Mesenteric fat pad (tissue), 1 donor: ENCODE results near the gene TEX261. TPM values are rescaled to one million over a fixed set of nuclear protein-coding genes. Genes with fewer than 3 reads are reported as not detected.
"Not testable (repeated sequence)": the region's sequence is repeated elsewhere in the genome, so short reads cannot be mapped to it uniquely, and the experiment has no call there.

ENCODE experiments used
- DNase-seq: peaks from one replicate; pipeline ENCODE4 v3.0.0-alpha.2; 2020; ENCODE audit warnings: low spot score
- long read RNA-seq: library from polyadenylated mRNA; unstranded; transcript quantifications from one replicate; pipeline ENCODE4 v2.0.0, GENCODE V29; 2020
- total RNA-seq: library from RNA; stranded (reverse); fragmentation: NEBNext Ultra II Directional; extraction: Animal tissue kit (Norgen Biotek cat#: 25700); gene quantifications from one replicate; pipeline ENCODE4 v1.2.1, GENCODE V29; 2021
- donor health status: DM: yes; HTN: yes; CAD: no.

Gene TEX261
- total RNA-seq: 86.8 TPM
- long read RNA-seq, transcript TEX261-201 (6 exons, 3,441 nt): major isoform, 13 of 49 reads
- long read RNA-seq, partial matches to known transcripts: 6 of 49 reads
- long read RNA-seq, other reads (novel, unspliced or antisense): 30 of 49 reads

DNA sequence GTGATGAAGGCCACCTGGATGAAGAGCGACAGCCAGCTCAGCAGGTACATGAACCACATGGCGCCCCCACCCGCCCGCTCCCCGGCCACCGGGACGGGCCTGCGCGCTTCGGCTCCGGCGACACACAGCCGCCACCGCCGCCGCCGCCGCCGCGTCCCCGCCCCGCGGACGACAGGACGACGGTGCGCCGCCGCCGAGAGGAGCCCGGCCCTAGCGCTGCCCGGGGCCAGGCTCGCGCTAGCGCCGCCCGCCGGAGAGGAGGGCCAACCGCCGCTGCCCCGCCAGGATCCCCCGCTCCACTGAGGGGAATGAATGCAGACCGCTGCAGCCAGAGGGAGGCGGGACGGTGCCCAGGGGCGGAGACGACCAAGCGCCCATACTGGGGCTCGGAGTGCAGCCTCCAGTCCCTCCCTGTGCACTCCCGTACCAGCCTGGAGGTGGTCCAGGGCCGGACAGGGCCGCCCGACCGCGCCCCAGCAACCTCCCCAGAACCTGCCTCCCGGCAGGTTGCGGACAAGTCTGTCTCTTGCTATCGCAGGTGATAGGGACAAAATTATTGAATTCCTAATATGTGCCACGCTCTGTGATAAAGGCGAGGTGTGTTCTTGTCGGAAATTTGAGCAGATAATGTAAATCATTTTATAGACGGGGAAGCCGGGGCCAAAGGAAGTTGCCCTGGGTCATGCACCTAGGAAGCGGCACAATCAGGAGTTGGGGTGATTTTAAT lies at the start of gene TEX261:
Gene TEX261 (minus strand): TSS at position 175 of the 727 bp plus-strand sequence. CDS start 116 bp downstream, at position 59.
- DNase-seq: peak; percentile 97

DNA sequence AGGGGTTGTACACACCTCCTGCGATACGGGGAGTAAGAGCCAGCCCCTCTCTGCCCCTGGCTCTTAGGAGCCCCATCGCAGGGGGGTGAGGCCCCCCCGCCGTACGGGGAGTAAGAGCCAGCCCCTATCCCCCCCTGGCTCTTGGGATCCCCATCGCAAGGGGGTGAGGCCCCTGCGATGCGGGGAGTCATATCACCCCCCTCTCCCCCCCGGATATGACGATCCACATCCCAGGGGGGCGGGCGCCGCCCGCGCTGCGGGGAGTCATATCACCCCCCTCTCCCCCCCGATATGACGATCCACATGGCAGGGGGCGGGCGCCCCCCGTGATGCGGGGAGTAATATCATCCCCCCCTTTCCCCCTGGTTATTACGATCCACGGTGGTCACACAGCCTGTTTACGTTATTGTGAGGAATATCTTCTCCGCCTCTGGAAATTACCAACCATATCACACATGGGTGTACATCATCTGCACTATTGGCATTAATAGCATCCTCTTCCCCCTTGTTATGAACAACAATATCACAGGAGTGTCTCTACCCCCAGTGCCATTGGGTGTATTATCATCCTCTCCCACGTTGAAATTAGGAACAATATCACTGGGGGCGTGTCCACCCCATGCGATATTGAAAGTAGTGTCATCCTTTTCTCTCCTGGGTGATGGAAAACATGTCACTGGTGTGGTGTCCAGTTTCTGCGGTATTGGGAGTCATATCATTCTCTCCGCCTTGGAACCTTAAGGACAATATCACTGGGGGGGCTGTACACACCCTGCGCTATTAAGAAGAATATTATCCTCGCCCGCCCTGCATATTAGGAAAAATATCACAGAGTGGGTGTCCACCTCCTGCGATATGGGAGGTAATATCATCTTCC lies 49.1 kb upstream of the TEX261 start:
- DNase-seq: no peak

DNA sequence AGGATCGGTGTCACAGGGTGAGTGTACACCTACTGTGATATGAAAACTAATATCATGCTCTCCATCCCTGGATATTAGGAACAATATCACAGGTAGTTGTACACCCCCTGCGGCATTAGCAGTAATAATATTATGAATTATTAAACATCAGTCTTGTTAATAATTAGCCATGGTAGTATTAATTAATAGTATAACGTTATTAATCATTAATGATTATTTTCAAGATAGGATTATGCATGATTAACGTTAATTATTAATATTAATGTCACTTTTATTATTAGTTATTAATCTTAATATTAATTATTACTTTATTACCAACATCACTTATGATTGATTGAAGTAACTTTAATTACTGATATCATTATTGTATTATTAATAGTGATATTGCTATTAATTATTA lies 47.6 kb upstream of the TEX261 start:
- DNase-seq: no peak

DNA sequence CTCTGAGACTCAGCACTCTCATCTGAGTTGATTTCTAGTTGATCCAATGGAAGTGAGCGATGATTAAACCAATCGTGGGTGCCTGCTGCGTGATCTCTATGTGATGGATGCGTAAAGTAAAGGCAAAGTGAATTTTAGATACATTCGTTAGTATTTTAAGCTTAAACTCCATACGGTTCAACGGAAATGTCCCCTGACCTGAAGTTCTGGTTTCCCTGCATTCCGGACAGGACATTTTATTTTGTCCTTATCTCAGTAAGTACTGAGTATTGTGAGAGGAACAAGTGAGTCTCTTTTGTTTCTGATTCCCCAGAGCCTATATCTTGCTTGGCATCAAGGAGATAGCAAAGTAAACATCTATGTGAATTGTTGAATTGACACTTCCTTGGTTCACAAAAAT lies 41.6 kb upstream of the TEX261 start:
- not testable (repeated sequence) for DNase-seq

DNA sequence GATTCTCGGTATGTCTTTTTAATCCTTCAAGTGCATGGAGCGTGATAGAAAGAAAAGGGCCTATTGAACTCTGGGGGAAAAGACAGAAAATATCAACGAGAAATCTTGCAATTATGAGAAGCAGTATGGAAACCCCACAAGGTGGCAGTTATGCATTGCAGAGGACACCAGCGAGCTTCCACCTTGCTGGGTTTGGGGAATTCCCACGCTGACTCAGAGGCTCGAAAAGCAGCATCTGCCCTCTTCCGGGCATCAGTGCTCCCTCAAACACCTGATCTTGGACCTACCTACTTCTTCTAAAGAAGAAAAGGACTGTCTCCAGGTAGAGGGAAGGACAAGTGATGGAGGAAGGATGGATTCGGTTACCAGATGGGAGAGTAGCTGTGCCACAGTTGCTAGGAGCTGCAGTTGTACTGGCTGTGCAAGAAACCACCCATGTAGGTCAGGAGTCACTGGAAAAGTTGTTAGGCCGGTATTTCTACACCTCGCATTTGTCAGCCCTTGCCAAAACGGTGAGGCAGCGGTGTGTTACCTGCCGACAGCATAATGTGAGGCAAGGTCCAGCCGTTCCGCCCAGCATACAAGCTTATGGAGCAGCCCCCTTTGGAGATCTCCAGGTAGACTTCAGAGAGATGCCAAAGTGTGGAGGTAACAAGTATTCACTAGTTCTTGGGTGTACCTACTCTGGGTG lies 29.0 kb upstream of the TEX261 start:
- DNase-seq: not testable (repeated sequence)

DNA sequence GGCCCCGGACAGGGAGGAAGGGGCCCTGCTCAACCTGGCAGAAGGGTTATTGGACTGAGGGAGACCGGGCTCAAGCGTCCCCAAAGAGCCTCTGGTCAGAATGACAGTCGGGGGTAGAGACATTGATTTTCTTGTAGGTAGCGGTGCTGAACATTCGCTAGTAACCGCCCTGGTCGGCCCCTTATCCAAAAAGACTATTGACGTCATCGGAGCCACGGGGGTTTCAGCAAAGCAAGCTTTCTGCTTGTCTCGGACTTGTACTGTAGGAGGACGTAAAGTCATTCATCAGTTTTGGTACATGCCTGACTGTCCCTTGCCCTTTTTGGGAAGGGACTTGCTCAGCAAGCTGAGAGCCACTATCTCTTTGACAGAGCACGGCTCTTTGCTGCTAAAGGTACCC lies 26.7 kb upstream of the TEX261 start:
- not testable (repeated sequence) for DNase-seq

DNA sequence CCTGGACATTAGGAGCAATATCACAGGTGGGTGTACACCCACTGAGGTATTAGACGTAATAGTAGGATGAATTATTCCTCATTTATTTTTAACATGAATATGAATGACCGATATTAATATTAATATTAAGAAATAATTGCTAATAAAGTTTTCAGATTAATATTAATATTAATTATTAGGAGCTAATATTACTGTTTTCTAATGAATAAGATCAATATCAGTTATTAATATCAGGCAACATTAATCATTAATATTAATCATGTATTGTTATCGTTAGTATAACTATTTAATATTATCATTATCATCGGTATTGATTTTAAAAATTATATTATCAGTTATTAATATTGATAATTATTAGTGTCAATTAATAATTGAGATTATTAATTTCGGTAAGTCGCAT lies 25.3 kb upstream of the TEX261 start:
- DNase-seq: not testable (repeated sequence)

DNA sequence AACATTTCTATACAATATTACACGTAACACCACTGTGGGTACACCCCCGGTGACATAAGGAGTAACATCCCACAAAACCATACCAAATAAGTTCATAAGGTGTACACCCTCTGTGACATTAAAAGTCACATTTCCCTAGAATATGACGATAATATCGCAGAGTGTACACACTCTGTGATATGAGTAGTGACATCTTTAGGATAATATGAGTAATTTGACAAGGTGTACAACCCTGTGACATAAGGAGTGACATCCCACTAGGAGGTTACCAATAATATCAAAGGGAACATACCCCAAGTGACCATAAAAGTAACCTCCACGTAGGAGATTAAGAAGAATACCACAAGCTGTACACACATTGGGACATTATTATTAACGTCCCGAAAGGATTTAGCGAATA lies 24.0 kb upstream of the TEX261 start:
- no peak for DNase-seq

DNA sequence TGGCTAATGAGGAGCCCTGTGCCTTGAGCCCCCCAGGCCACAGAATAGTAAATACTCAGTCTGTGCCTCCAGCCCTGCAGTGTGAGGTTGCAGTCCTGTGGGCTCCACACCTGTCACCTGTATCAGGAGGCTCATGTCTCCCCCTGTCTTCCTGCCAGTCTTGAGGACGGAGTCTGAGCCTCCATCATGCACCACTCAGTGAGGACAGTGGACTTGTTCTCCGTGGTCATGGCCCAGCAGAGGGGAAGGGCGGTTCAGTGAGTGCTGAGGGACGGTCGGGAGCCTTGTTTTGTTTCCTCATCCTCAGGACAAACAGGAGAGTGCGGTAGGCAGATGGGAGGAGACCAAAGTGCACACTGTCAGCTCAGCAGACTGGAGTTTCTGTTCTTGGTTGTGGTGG lies 17.1 kb upstream of the TEX261 start:
- DNase-seq: peak; percentile 60

DNA sequence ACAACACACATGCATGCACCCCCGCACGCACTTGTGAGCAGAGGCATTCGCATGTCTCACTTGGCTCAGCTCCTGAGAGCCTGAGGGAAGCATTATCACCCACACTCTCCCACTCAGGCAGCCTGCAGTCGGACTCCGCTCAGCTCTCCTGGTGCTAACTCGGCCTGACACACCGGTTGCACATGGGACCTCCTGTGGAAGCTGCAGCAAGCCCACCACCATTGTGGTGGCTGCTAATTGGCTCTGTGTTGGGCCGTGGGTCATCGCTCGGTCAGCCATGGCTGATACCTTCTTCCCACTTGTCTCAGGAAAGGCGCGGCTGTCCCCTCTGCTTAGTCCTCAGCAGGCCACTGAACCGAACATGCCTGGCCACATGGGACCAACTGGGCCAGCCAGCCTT lies 13.7 kb upstream of the TEX261 start:
- DNase-seq: peak; percentile 55

DNA sequence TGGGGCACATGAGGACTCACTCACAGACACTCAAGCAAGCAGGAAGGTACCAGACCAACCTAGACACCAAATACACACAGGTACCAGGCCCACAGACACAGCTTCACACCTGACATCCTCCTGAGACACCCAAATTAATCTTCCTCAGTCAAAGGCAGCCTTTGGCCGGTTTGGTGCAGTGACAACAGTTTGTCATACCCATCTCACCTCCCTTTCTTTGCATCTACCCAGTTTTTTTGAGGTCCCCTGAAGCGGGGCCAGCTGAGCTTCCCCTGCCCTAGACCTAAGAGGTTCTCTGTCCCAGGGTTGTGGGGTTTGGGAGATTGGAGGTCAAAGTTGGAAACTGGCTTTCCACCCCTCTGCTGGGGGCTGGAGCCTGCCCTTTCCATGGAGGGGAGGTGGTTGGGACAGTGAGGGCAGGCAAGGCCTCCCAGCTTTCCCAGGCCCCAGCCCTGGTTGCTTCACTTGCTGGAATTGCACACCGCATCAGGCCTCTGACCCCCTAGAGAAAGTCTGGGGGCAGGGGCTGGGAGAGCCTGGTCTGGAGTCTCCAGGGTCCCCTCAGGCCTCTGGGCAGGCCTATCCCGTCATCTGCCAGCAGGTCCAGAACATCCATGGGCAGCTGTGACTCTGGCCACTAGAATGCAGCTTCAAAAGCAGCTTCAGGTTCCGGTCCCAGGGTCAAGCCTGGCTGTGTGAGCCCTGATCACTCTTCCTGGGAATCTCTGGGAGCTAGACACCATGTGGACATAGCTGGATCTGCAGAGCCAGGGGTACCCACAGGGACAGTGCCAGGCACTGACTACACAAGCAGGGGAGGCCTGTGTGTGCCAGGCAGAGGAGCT lies 12.5 kb upstream of the TEX261 start:
- DNase-seq: peak; percentile 59

DNA sequence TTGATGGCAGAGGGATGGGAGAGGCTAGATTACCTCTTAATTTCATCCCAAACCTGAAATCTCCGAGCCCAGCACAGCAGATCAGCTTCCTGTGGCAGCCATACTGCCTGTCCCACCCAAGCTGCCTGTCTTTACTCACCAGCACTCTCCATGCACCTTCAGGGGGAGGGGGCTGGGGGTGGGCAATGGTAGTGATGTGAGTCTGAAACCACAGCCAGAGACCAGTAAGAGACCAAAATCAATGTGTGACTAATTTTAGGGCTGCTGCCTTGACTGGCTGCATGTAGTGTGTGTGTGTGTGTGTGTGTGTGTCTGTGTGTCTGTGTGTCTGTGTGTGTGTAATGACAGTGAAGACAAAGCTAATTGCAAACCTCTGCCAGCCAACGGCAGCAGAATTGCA lies 11.7 kb upstream of the TEX261 start:
- no peak for DNase-seq

DNA sequence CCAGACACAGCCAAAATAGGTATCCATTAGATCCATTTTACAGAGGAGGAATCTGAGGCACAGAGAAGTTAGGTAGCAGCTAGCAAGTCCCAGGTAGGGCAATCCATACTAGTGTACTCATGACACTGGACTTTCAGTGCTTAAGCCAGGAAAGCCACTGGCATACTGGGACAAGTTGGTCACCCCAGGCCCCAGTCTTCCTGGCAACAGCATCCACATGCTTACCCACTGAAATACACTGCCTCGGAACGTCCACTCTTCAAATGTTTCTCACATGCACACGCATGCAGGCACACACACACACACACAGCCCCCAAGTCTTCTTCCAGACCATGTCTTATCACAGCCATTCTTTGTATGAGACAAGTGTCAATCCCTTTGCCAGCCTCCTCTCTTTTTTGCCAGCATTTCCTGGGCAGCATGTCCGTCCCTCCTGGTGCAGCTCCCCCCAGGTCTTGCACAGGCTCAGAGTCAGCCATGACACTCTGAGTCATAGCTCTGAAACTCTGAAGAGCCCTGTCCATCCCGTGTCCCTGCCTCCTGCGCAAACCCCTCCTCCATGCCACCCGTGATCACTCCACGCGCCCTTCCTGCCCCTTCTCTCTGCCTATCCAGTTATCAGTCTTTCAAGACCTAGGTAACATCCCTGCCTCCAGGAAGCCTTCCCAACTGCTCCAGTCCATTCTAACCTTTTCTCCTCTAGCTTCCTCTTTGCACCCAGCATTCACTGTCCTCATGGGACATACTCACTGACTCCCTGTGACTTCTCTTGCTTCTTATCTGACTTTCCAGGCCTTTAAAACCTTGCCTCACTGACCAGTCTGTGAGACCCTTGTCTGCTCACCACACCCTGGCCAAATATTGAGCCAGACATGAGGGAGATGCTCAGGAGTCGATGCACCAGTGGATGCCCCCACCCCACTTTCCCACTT lies 10.9 kb upstream of the TEX261 start:
- DNase-seq: peak; percentile 51

DNA sequence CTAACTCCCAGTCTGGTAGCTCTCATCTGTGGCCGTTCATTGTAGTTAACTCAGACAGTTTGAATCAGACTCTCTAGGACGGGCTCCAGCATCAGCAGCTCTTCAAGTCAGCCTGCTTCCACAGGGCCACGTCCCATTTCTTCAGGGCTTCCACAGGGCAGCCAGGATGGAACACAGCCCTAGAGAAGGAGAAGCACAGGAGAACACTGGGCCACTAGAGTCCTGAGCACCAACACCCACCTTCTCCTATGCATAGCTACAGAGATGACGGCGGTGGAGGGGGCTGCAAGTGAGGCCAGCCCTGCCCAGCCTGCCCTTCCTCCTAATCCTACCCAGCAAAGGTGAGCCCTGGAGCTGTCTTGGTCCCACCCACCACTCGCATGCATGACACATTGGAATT lies 10.2 kb upstream of the TEX261 start:
- peak; percentile 43 for DNase-seq

DNA sequence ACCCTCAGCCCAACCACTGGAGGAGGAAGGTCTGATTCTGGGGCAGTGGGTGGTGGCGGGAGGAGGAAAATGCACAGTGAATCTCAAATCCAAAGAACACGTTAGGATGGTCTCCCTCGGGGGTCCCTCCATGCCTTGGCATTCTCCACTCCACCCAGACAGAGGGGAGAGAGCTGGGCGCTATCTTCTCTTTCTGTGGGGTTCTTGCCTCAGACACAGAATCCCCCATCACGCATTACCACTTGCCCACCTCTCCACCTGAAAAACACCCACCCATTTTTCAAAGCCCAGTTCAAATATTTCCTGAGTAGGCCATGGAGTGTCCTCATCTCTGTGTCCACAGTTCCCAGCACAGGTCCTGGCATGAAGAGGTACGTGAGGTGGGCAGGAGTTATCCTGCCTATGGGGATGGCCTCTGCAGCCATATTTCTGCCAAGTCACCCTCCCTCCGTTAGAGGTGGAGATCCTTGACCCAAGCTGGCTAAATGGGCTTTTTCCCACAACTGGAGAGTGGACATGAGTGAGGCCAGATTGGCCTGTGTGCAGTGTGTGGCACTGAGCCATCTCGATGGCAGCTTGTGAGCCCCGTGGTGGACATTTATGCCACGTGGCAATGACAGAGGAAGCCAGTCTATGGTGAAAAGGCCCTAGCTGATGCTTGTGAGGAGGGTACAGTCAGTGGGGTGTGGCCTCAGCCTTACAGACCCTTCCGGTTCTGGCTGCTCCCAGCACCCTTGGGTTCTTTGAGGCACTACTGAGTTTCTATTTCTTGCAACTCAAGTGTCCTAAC lies 9.5 kb upstream of the TEX261 start:
- peak; percentile 62 for DNase-seq

DNA sequence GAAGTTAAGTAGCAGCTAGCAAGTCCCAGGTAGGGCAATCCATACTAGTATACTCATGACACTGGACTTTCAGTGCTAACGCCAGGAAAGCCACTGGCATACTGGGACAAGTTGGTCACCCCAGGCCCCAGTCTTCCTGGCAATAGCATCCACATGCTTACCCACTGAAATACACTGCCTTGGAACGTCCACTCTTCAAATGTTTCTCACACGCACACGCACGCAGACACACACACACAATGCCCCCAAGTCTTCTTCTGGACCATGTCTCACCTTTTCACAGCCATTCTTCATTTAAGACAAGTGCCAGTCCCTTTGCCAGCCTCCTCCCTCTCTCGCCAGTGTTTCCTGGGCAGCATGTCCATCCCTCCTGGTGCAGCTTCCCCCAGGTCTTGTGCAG lies 8.7 kb upstream of the TEX261 start:
- DNase-seq: peak; percentile 30

DNA sequence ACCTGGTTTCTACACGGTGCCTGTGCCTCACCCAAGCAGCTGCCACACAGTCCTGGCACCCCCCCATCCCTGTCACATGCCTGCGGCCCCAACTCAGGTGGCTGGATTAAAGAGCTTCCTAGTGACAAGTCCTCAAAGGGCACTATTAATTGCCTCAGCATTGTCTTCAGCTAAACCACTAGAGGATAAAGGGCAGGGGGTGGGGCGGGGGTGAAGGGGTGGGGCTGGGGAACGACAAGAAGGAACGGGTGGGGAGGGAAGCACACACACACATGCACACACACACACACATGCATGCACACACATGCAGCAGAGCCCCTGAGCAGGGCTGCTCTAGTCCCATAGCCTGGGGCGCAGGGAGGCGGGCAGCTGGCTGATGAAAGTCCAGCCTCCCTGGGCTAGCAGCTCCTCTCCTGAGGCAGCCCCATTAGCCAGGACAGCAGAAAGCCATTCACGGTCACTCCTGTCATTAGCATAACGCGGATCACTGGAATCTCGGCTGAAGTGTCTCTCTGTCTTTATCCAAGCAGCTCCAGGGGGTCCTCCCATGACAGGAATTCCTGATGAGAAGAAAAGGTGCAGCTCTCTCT lies 7.4 kb upstream of the TEX261 start:
- DNase-seq: peak; percentile 43

DNA sequence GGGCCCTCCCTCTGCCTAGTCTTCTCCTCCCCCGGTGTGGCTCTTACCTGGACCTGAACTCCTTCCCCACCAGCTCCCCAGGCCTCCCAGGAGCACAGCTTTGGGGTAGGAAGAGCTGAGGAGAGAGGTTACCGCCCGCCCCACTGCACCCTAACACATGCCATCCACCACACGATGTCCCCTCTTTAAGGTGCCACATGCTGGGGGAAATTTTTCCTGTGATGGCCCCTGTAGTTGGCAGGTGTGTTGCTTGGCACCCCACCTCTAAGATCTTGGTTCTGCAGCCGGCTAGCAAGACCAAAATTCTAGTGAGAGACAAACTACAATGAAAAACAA lies 6.9 kb upstream of the TEX261 start:
- peak; percentile 62 for DNase-seq
